Transverse colon (tissue), 3 donors: ENCODE results near the gene CD7.

Experiments
- POLR2A ChIP-seq: fragments of 450-650 bp; IDR thresholded peaks from one replicate; pipeline ENCODE4 v1.6.1; 2016; ENCODE audit warnings: antibody characterized with exemption, mild to moderate bottlenecking, moderate library complexity
- TF ChIP-seq, protein P1 (sequence below), 5 experiments: fragments of 200-600 bp in 3 of 5; fragments of 450-650 bp in 2 of 5; sonication (generic) in 3 of 5; IDR thresholded peaks; 1 replicate in 2 of 5; 2 replicates in 3 of 5; pipeline ENCODE4 v1.5.1; 2016 to 2017; ENCODE audit warnings: antibody characterized with exemption in 5 of 5, inconsistent platforms in 3 of 5, mild to moderate bottlenecking in 2 of 5, moderate library complexity in 1 of 5

DNA sequence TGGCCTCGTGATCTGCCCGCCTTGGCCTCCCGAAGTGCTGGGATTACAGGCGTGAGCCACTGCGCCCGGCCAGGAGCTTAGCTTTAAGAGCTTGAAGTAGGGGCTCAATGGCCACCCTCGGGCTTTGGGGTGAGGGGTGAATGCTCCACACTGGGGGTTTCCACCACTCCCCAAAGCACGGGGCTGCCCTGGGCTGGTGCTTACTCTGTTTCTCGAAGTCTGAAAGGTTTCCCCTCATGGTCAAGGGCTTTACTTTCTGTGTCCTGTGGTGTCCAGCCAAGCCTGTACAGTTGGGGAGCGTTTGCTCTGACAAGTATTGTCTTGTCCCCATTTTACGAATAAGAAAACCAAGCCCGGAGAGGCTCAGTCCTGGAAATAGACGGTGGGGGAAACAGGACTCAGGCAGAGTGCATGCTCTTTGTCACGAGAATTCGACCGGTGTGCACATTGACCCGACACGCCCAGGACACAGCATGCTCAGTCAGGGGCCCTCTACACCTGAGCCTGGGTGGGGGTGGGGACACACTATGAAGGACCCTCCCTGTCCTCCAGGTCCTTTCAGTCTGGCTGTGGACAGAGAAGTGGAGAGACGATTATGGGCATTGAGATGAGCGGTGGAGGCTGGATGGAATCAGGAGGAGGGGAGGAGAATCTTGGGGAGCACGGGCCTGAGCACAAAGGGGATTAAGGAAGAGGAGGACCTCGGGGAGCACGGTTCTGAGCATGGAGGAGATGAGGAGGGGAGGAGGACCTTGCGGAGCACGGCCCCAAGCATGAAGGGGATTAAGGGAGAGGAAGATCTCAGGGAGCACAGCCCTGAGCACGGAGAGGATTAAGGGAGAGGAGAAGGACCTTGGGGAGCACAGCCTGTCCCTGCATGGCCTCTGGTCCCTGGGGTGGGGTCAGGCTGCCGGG, 7.5 kb downstream of the CD7 start:
- no peak for TF ChIP-seq POLR2A
- TF ChIP-seq, protein P1, sequence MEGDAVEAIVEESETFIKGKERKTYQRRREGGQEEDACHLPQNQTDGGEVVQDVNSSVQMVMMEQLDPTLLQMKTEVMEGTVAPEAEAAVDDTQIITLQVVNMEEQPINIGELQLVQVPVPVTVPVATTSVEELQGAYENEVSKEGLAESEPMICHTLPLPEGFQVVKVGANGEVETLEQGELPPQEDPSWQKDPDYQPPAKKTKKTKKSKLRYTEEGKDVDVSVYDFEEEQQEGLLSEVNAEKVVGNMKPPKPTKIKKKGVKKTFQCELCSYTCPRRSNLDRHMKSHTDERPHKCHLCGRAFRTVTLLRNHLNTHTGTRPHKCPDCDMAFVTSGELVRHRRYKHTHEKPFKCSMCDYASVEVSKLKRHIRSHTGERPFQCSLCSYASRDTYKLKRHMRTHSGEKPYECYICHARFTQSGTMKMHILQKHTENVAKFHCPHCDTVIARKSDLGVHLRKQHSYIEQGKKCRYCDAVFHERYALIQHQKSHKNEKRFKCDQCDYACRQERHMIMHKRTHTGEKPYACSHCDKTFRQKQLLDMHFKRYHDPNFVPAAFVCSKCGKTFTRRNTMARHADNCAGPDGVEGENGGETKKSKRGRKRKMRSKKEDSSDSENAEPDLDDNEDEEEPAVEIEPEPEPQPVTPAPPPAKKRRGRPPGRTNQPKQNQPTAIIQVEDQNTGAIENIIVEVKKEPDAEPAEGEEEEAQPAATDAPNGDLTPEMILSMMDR (IDR thresholded peaks at IDR 0.05): no peak
